ENCODE data around the gene CACNA2D4. TPM values are rescaled to one million over a fixed set of nuclear protein-coding genes. Genes with fewer than 3 reads are reported as not detected.

Gene CACNA2D4
- total RNA-seq, 4 donors from 2014 or later: 1.5 to 2.6 (median 2.0) TPM

DNA sequence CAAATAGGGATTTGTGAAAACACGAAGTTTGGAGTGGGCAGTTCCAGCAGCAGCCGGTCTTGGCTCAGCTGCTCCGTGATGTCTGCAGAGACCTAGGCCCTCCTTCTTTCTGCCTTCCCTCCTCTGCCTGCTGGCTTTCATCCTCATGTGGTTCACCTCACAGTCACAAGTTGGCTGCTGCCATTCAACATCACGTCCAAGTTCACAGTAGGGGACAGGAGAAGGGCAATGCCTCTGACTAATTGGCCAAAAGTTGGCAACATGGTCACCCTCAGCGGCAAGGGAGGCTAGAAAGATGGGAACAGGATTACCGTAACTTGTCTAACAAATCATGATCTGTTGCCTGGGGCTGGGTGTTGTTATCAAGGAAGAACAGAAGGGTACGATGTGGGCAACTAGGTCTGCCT lies 7.8 kb upstream of the CACNA2D4 start:
- no peak for DNase-seq
- Histone ChIP-seq H3K36me3 (no peaks in the 10 kb centered on the region), H3K4me1 (no peaks in the 10 kb centered on the region), H3K27me3 (no peaks in the 10 kb centered on the region), H3K27ac (no peak overlapping the region), H3K4me3 (replicated peaks in 1 of 3) (no peak overlapping the region), H3K9me3 (no peaks in the 10 kb centered on the region)
- TF ChIP-seq, protein P1, sequence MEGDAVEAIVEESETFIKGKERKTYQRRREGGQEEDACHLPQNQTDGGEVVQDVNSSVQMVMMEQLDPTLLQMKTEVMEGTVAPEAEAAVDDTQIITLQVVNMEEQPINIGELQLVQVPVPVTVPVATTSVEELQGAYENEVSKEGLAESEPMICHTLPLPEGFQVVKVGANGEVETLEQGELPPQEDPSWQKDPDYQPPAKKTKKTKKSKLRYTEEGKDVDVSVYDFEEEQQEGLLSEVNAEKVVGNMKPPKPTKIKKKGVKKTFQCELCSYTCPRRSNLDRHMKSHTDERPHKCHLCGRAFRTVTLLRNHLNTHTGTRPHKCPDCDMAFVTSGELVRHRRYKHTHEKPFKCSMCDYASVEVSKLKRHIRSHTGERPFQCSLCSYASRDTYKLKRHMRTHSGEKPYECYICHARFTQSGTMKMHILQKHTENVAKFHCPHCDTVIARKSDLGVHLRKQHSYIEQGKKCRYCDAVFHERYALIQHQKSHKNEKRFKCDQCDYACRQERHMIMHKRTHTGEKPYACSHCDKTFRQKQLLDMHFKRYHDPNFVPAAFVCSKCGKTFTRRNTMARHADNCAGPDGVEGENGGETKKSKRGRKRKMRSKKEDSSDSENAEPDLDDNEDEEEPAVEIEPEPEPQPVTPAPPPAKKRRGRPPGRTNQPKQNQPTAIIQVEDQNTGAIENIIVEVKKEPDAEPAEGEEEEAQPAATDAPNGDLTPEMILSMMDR (IDR thresholded peaks at IDR 0.05): no peak
- TF ChIP-seq POLR2A (IDR thresholded peaks at IDR 0.05): no peak
- intact Hi-C loops (cut with DNase I): no loop called here
- WGBS, 2 donors: 68 to 78% methylated on average over 7 of the region's 7 CpGs

GRCh38 chr12:1925684-1926006 lies 7.2 kb upstream of the CACNA2D4 start:
- Histone ChIP-seq H3K4me3 (replicated peaks in 1 of 3) (no peak overlapping the region), H3K27me3 (no peaks in the 10 kb centered on the region), H3K27ac (no peak overlapping the region), H3K9me3 (no peaks in the 10 kb centered on the region), H3K36me3 (no peaks in the 10 kb centered on the region), H3K4me1 (no peaks in the 10 kb centered on the region)
- DNase-seq: no peak
- intact Hi-C loops (cut with DNase I): no loop called here
- 83 to 94% methylated on average over 3 of the region's 3 CpGs for WGBS, 2 donors
- TF ChIP-seq, protein P1 (IDR thresholded peaks at IDR 0.05): no peak
- no peak for TF ChIP-seq POLR2A (IDR thresholded peaks at IDR 0.05)

GRCh38 chr12:1924996-1925683 lies 6.7 kb upstream of the CACNA2D4 start:
- no peak overlapping the region for H3K4me3 ChIP-seq (replicated peaks in 1 of 3)
- DNase-seq: no peak
- H3K27ac ChIP-seq: no peak overlapping the region
- 78 to 86% methylated on average over 7 of the region's 7 CpGs for WGBS, 2 donors
- no peaks in the 10 kb centered on the region for H3K27me3 ChIP-seq
- TF ChIP-seq, protein P1 (IDR thresholded peaks at IDR 0.05): peak in 1 of 6 experiments; percentile 3
- TF ChIP-seq POLR2A (IDR thresholded peaks at IDR 0.05): no peak
- H3K4me1 ChIP-seq: no peaks in the 10 kb centered on the region
- H3K9me3 ChIP-seq: no peaks in the 10 kb centered on the region
- intact Hi-C loops (cut with DNase I): no loop called here
- no peaks in the 10 kb centered on the region for H3K36me3 ChIP-seq

- DNase-seq: no peak
- WGBS, 2 donors: 95 to 96% methylated on average over 12 of the region's 12 CpGs
- Histone ChIP-seq H3K27ac (no peak overlapping the region), H3K4me1 (no peaks in the 10 kb centered on the region), H3K36me3 (no peaks in the 10 kb centered on the region), H3K4me3 (replicated peaks in 1 of 3) (no peak overlapping the region), H3K9me3 (no peaks in the 10 kb centered on the region), H3K27me3 (no peaks in the 10 kb centered on the region)
- TF ChIP-seq, protein P1 (IDR thresholded peaks at IDR 0.05): no peak
- no peak for TF ChIP-seq POLR2A (IDR thresholded peaks at IDR 0.05)
- intact Hi-C loops (cut with DNase I): no loop called here
These were observed 4.5 kb upstream of the CACNA2D4 start for GRCh38 chr12:1922985-1923384.

DNA sequence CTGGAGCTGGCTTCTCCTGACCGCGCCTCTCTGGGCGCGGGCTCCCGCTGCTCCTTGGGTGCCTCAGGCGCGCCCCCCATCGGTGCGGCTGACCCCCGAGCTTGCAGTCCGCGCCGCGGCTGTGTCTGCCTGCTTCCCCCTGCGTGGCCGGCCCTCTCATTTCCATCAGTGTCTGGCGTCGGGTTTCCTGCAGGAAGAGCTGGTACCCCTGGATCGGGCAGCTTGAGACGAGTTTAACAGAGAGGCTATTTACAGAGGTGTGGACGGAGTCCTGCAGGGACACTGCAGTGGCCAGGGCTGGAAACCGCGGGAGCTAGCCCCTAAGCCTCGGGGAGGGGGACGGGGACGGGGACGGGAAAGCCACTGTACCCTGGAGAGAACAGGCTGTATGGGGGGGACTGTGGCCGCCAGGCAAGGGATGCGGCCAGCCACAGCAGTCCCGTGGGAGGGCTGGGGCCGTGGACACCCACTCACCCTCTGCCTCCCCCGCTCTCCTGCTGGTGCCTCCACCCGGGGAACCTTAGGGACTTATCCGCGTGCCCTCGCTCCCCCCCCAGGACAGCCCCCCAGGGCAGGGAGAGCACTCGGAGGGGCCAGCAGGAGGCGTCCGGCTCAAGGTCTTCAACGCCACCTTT lies 3.7 kb upstream of the CACNA2D4 start:
- 65 to 85% methylated on average over 29 to 30 of the region's 40 CpGs for WGBS, 2 donors
- Histone ChIP-seq H3K36me3 (no peaks in the 10 kb centered on the region), H3K9me3 (no peaks in the 10 kb centered on the region), H3K27me3 (no peaks in the 10 kb centered on the region), H3K4me1 (no peaks in the 10 kb centered on the region), H3K4me3 (replicated peaks in 1 of 3) (no peak overlapping the region), H3K27ac (no peak overlapping the region)
- intact Hi-C loops (cut with DNase I): no loop called here
- no peak for DNase-seq
- no peak for TF ChIP-seq POLR2A (IDR thresholded peaks at IDR 0.05)
- TF ChIP-seq, protein P1 (IDR thresholded peaks at IDR 0.05): no peak

Measured in thyroid gland (tissue), 4 donors.